K562 (cell line): ENCODE results near the gene NRDE2. TPM values are rescaled to one million over a fixed set of nuclear protein-coding genes. Genes with fewer than 3 reads are reported as not detected.

Experiments
- ATAC-seq: fragments of 200-7000 bp; cut with Tn5 transposase; 3 replicates; pipeline ENCODE4 v1.9.1; 2020; ENCODE audit warnings: moderate library complexity
- BruUV-seq: library from RNA; stranded (reverse); fragments of 400-500 nt; replicated peaks from 2 replicates; lab custom pipeline; 2021; lab: Mats Ljungman, UMichigan
- CTCF ChIA-PET: fragments of 300-600 bp; formaldehyde crosslinking; extraction: SDS; loops from one replicate; lab custom pipeline; 2021; ENCODE audit warnings: low intra/inter-chr PET ratio; lab: Yijun Ruan, JAX
- POLR2A ChIA-PET: fragments of 300-600, 350-650 bp; sonication (Branson Sonifier 250); formaldehyde crosslinking; extraction: SDS; loops from one replicate; lab custom pipeline; 2021; ENCODE audit warnings: antibody characterized with exemption, inconsistent platforms; lab: Yijun Ruan, JAX
- DNase-seq, 4 experiments: peaks; one replicate each; pipeline versions ENCODE4 v3.0.0 to v3.0.0-alpha.2; 2011 to 2018; ENCODE audit warnings: low spot score in 3 of 4, mixed read lengths in 3 of 4; ENCODE audit errors: extremely low read depth in 1 of 4
- FAIRE-seq: peaks from 2 replicates; lab custom pipeline; 2011; peaks lifted over from hg19 to GRCh38; lab: Jason Lieb, UNC
- H2AFZ ChIP-seq: 2 replicates; pipeline ENCODE4 v1.6.0; 2011; ENCODE audit warnings: low read depth, low read length, control low read depth, inconsistent platforms
- H3K27ac ChIP-seq: fragments of 200-600 bp; 3 replicates; pipeline ENCODE4 v1.8.0; 2011; ENCODE audit warnings: low read depth, mild to moderate bottlenecking, control low read depth, inconsistent platforms, low read length, moderate library complexity, mixed read lengths; ENCODE audit errors: extremely low read depth
- H3K27me3 ChIP-seq, 2 experiments: fragments of 300-600 bp in 1 of 2; 2 replicates in 1 of 2; 3 replicates in 1 of 2; pipeline versions ENCODE4 v1.6.0 to v1.8.0; 2011; ENCODE audit warnings: inconsistent platforms in 2 of 2, low read length in 2 of 2, mild to moderate bottlenecking in 1 of 2, mixed read lengths in 1 of 2, moderate library complexity in 1 of 2; ENCODE audit not compliant: control insufficient read depth in 2 of 2, insufficient read depth in 2 of 2
- H3K36me3 ChIP-seq: fragments of 300-600 bp; 3 replicates; pipeline ENCODE4 v1.8.0; 2011; ENCODE audit warnings: mild to moderate bottlenecking, low read length, inconsistent platforms; ENCODE audit not compliant: control insufficient read depth, insufficient read depth
- H3K4me1 ChIP-seq, 2 experiments: fragments of 200-600 bp in 1 of 2; replicated peaks in 1 of 2; 2 replicates in 1 of 2; 3 replicates in 1 of 2; pipeline versions ENCODE4 v1.5.1 to v1.8.0; 2011; ENCODE audit warnings: inconsistent platforms in 2 of 2, low read length in 2 of 2, mild to moderate bottlenecking in 1 of 2, mixed read lengths in 1 of 2, moderate library complexity in 1 of 2; ENCODE audit not compliant: control insufficient read depth in 2 of 2, insufficient read depth in 2 of 2
- H3K4me2 ChIP-seq: 2 replicates; pipeline ENCODE4 v1.6.1; 2011; ENCODE audit warnings: low read length, control low read depth, inconsistent platforms, mixed read lengths; ENCODE audit not compliant: insufficient read depth
- H3K4me3 ChIP-seq: fragments of 200-600 bp; sonication (generic), shearing (Covaris generic); 2 replicates; pipeline ENCODE4 v1.5.1; 2016; ENCODE audit warnings: control low read depth, inconsistent platforms
- H3K79me2 ChIP-seq: fragments of 200-600 bp; 3 replicates; pipeline ENCODE4 v1.8.0; 2011; ENCODE audit warnings: low read length, inconsistent platforms; ENCODE audit not compliant: control insufficient read depth, insufficient read depth
- H3K9ac ChIP-seq, 2 experiments: 2 replicates each; pipeline versions ENCODE4 v1.6.0 to v1.6.1; 2011; ENCODE audit warnings: low read depth in 2 of 2, low read length in 2 of 2, control low read depth in 1 of 2, inconsistent platforms in 1 of 2, mild to moderate bottlenecking in 1 of 2, mixed read lengths in 1 of 2; ENCODE audit not compliant: insufficient read depth in 1 of 2
- H3K9me1 ChIP-seq: one replicate; pipeline ENCODE4 v1.6.0; 2011; ENCODE audit warnings: inconsistent platforms, mild to moderate bottlenecking, low read length, moderate library complexity; ENCODE audit not compliant: control insufficient read depth, insufficient read depth
- H3K9me3 ChIP-seq: replicated peaks from 2 replicates; pipeline ENCODE4 v1.5.1; 2011; ENCODE audit warnings: low read depth, low read length, inconsistent platforms; ENCODE audit not compliant: control insufficient read depth, insufficient read depth
- H4K20me1 ChIP-seq: replicated peaks from 2 replicates; pipeline ENCODE4 v1.6.1; 2011; ENCODE audit warnings: low read length, inconsistent platforms, mixed read lengths; ENCODE audit not compliant: control insufficient read depth, insufficient read depth
- ARHGAP35 ChIP-seq: fragments of 450-650 bp; IDR thresholded peaks from 2 replicates; pipeline ENCODE4 v1.6.1; 2018; ENCODE audit not compliant: partially characterized antibody
- CEBPG ChIP-seq, 3 experiments: fragments of 200-800 bp in 1 of 3; sonication (Bioruptor generic) in 1 of 3; sonication (generic) in 1 of 3; formaldehyde crosslinking in 1 of 3; IDR thresholded peaks in 2 of 3; conservative IDR thresholded peaks in 1 of 3; 2 replicates each; pipeline versions ENCODE4 v1.6.1 to v1.8.0; 2016 to 2022; ENCODE audit warnings: missing compliant biosample characterization in 2 of 3, missing genetic modification characterization in 2 of 3, mild to moderate bottlenecking in 1 of 3, missing genetic modification reagents in 1 of 3
- GABPB1 ChIP-seq: sonication (generic); formaldehyde crosslinking; IDR thresholded peaks from 2 replicates; pipeline ENCODE4 v1.8.0; 2022; ENCODE audit warnings: mild to moderate bottlenecking, missing genetic modification reagents
- HNRNPK ChIP-seq: fragments of 200-400 bp; formaldehyde crosslinking; IDR thresholded peaks from one replicate; pipeline ENCODE4 v1.6.1; 2018; ENCODE audit warnings: mild to moderate bottlenecking, low read depth, low read length; ENCODE audit not compliant: poor library complexity, severe bottlenecking
- L3MBTL2 ChIP-seq: fragments of 450-650 bp; IDR thresholded peaks from 2 replicates; pipeline ENCODE4 v1.6.1; 2016; ENCODE audit warnings: mild to moderate bottlenecking, moderate library complexity
- PCBP1 ChIP-seq: fragments of 200-400 bp; formaldehyde crosslinking; IDR thresholded peaks from 2 replicates; pipeline ENCODE4 v1.6.1; 2018; ENCODE audit warnings: mild to moderate bottlenecking, low read depth, low read length; ENCODE audit not compliant: poor library complexity, severe bottlenecking
- PCBP2 ChIP-seq: fragments of 200-400 bp; formaldehyde crosslinking; IDR thresholded peaks from 2 replicates; pipeline ENCODE4 v1.6.1; 2018; ENCODE audit warnings: low read length, low read depth, mild to moderate bottlenecking, moderate library complexity; ENCODE audit not compliant: poor library complexity, severe bottlenecking
- PREB ChIP-seq: sonication (generic); formaldehyde crosslinking; IDR thresholded peaks from 2 replicates; pipeline ENCODE4 v1.8.1; 2023; ENCODE audit warnings: mild to moderate bottlenecking, missing genetic modification reagents
- WGBS: fragments of 100-300 bp; shearing (Covaris generic); methylation state at CpG from one replicate; pipeline ENCODE4 v1.1.6; 2016; ENCODE audit warnings: low coverage, mixed read lengths; ENCODE audit not compliant: insufficient coverage; ENCODE audit errors: missing lambda C conversion rate; 5-methylcytosine and 5-hydroxymethylcytosine counted together
- in situ Hi-C: fragments of 300-500 bp; cut with MboI; formaldehyde crosslinking; loops from 4 replicates; pipeline ENCODE4 v1.15.0; 2018; ENCODE audit warnings: inconsistent platforms, mixed read lengths
- intact Hi-C: fragments of 100-400 bp; cut with micrococcal nuclease; formaldehyde crosslinking; loops from 2 replicates; pipeline ENCODE4 v1.14.2; 2022
- polyA plus RNA-seq, 8 experiments: library from polyadenylated mRNA; depleted of rRNA in 4 of 8; stranded (reverse) in 5 of 8; unstranded in 3 of 8; fragments of >200 nt; fragmentation: Nextera tagmentation in 2 of 8; fragmentation: Illumina TruSeq in 1 of 8; extraction: Ambion mirVana in 2 of 8; extraction: Trizol in 1 of 8; gene quantifications; 2 replicates each; pipeline versions ENCODE4 v1.2.1 to v1.2.3, GENCODE V29; 2011 to 2014; ENCODE audit warnings: inconsistent platforms in 1 of 8, missing spikeins in 1 of 8
- total RNA-seq, 7 experiments: library from RNA; depleted of rRNA in 6 of 7; stranded (reverse); fragments of >200 nt in 6 of 7; fragmentation: Illumina TruSeq in 2 of 7; extraction: Trizol in 2 of 7; gene quantifications; 2 replicates each; pipeline versions ENCODE4 v1.2.1 to v1.2.3, GENCODE V29; 2011 to 2021; ENCODE audit warnings: low replicate concordance in 1 of 7

The NRDE2 gene
- total and polyA plus RNA-seq, 9 of the 15 experiments (the other 6 are each of a cell fraction or from before 2014, with no cell fraction given), result 3.3 to 15.0 (median 8.4) TPM

GRCh38 chr14:90301122-90301521, 30.6 kb downstream of the NRDE2 start:
- H3K36me3 ChIP-seq, result peaks cover 55% of the 10 kb centered on the region; the same call in 2 of the 3 replicates
- TF ChIP-seq L3MBTL2, result no peak
- no peak for TF ChIP-seq ARHGAP35
- POLR2A ChIA-PET, result no interaction called here
- no peak for DNase-seq
- H3K27me3 ChIP-seq, result no peaks in the 10 kb centered on the region
- no peak for ATAC-seq
- H3K79me2 ChIP-seq, result no peaks in the 10 kb centered on the region
- peaks cover 0 to 7% of the 10 kb centered on the region in 2 experiments; a peak in 2 of 5 replicates for H3K4me1 ChIP-seq
- WGBS, result 95% methylated on average over 3 of the region's 6 CpGs
- no peak overlapping the region for H3K4me2 ChIP-seq
- H3K9me1 ChIP-seq, result no peaks in the 10 kb centered on the region
- FAIRE-seq, result no peak
- H3K4me3 ChIP-seq, result no peak overlapping the region
- H3K27ac ChIP-seq, result no peak overlapping the region
- H2AFZ ChIP-seq, result no peak overlapping the region
- H3K9ac ChIP-seq, result no peak overlapping the region
- no peaks in the 10 kb centered on the region for H3K9me3 ChIP-seq
- in situ Hi-C loops, result no loop called here
- no peaks in the 10 kb centered on the region for H4K20me1 ChIP-seq
- intact Hi-C loops, result loop anchor here (5.0 kb wide), 3 partner anchors 96 to 396 kb away; partner anchors contain the start of gene CALM1
- CTCF ChIA-PET, result interaction anchor here (0.7 to 1.2 kb wide), 4 partner anchors 98 to 397 kb away, joined by 3 to 4 read pairs (median 4); no protein-coding TSS in a partner anchor
- BruUV-seq, result no TSS peak

GRCh38 chr14:90300611-90301047, 31.1 kb downstream of the NRDE2 start:
- Histone ChIP-seq H3K4me2 (no peak overlapping the region), H3K9ac (no peak overlapping the region), H3K27me3 (no peaks in the 10 kb centered on the region), H3K9me1 (no peaks in the 10 kb centered on the region), H3K36me3 (peaks cover 58% of the 10 kb centered on the region; the same call in 2 of the 3 replicates), H3K9me3 (no peaks in the 10 kb centered on the region), H3K27ac (no peak overlapping the region), H4K20me1 (no peaks in the 10 kb centered on the region), H3K4me3 (no peak overlapping the region), H2AFZ (no peak overlapping the region), H3K4me1 (peaks cover 0 to 7% of the 10 kb centered on the region in 2 experiments; a peak in 2 of 5 replicates), H3K79me2 (no peaks in the 10 kb centered on the region)
- 100% methylated on average over 2 of the region's 2 CpGs for WGBS
- DNase-seq, result no peak
- in situ Hi-C loops, result no loop called here
- no peak for ATAC-seq
- TF ChIP-seq PREB (CRISPR knock-in tag) (no peak), CEBPG (CRISPR knock-in tag; IDR thresholded peaks at IDR 0.05) (0 out of 2 replicates have a peak, but pooled peaks have one; percentile 28), CEBPG (tag; conservative IDR thresholded peaks at IDR 0.05 in 1 of 2, IDR thresholded peaks at IDR 0.05 in 1 of 2) (no peak), GABPB1 (CRISPR knock-in tag) (no peak), HNRNPK (peak; percentile 79), PCBP2 (peak; percentile 88), PCBP1 (peak; percentile 54)
- no TSS peak for BruUV-seq
- intact Hi-C loops, result loop anchor here (5.0 kb wide), 3 partner anchors 97 to 397 kb away; partner anchors contain the start of gene CALM1
- ChIA-PET CTCF (interaction anchor here (1.2 kb wide), 2 partner anchors 299 to 397 kb away, joined by 3 to 4 read pairs; no protein-coding TSS in a partner anchor), POLR2A (interaction anchor here (0.7 kb wide), 1 partner anchor 95 kb away, joined by 3 read pairs; no protein-coding TSS in a partner anchor)
- no peak for FAIRE-seq
